CD14-positive monocyte (primary cell): ENCODE data around the gene HPSE2. TPM values are rescaled to one million over a fixed set of nuclear protein-coding genes. Genes with fewer than 3 reads are reported as not detected.

ENCODE experiments used
- DNase-seq, 3 donors: peaks; one replicate each; pipeline ENCODE4 v3.0.0-alpha.2; 2011 to 2022
- H2AFZ ChIP-seq: 2 replicates; pipeline ENCODE4 v1.6.0; 2012; ENCODE audit warnings: mild to moderate bottlenecking, low read depth, low read length, inconsistent platforms; ENCODE audit not compliant: insufficient read depth, poor library complexity, severe bottlenecking
- H3K27ac ChIP-seq, 2 donors: 1 replicate in 1 of 2; 2 replicates in 1 of 2; pipeline ENCODE4 v1.5.1; 2012 to 2013; ENCODE audit warnings: low read length in 2 of 2, control low read depth in 1 of 2, inconsistent platforms in 1 of 2, low read depth in 1 of 2, mild to moderate bottlenecking in 1 of 2
- H3K27me3 ChIP-seq, 2 donors: one replicate each; pipeline versions ENCODE4 v1.6.0 to v1.6.1; 2011 to 2013; ENCODE audit warnings: low read length in 2 of 2; ENCODE audit not compliant: control insufficient read depth in 2 of 2, insufficient read depth in 2 of 2
- H3K36me3 ChIP-seq, 2 donors: replicated peaks in 1 of 2; 1 replicate in 1 of 2; 2 replicates in 1 of 2; pipeline versions ENCODE4 v1.5.1 to v1.6.1; 2012 to 2013; ENCODE audit warnings: low read length in 2 of 2, control low read depth in 1 of 2, inconsistent platforms in 1 of 2, mild to moderate bottlenecking in 1 of 2; ENCODE audit not compliant: insufficient read depth in 2 of 2, control insufficient read depth in 1 of 2
- H3K4me1 ChIP-seq, 2 donors: 1 replicate in 1 of 2; 2 replicates in 1 of 2; pipeline versions ENCODE4 v1.5.1 to v1.6.1; 2012 to 2013; ENCODE audit warnings: low read length in 2 of 2, control low read depth in 1 of 2, inconsistent platforms in 1 of 2, mild to moderate bottlenecking in 1 of 2, moderate library complexity in 1 of 2; ENCODE audit not compliant: insufficient read depth in 2 of 2, control insufficient read depth in 1 of 2
- H3K4me2 ChIP-seq: replicated peaks from 2 replicates; pipeline ENCODE3; 2012; ENCODE audit warnings: low read length, moderate library complexity, mild to moderate bottlenecking; ENCODE audit not compliant: poor library complexity, severe bottlenecking; ENCODE audit errors: extremely low read depth
- H3K4me3 ChIP-seq, 3 experiments: fragments of 200-600 bp in 1 of 3; sonication (generic) in 1 of 3; replicated peaks in 1 of 3; 1 replicate in 2 of 3; 2 replicates in 1 of 3; pipeline ENCODE4 v1.5.1; 2011 to 2013; ENCODE audit warnings: low read length in 3 of 3, mild to moderate bottlenecking in 3 of 3, control low read depth in 2 of 3, low read depth in 2 of 3, inconsistent platforms in 1 of 3, moderate library complexity in 1 of 3
- H3K79me2 ChIP-seq: 2 replicates; pipeline ENCODE4 v1.6.0; 2012; ENCODE audit warnings: mild to moderate bottlenecking, control low read depth, inconsistent platforms, low read length, moderate library complexity; ENCODE audit not compliant: insufficient read depth
- H3K9ac ChIP-seq: 2 replicates; pipeline ENCODE4 v1.6.0; 2017; ENCODE audit warnings: low read length, mild to moderate bottlenecking; ENCODE audit not compliant: insufficient read depth, poor library complexity, severe bottlenecking
- H3K9me3 ChIP-seq, 2 donors: replicated peaks in 1 of 2; 1 replicate in 1 of 2; 2 replicates in 1 of 2; pipeline versions ENCODE4 v1.5.1 to v1.6.1; 2012 to 2013; ENCODE audit warnings: low read length in 2 of 2, control low read depth in 1 of 2; ENCODE audit not compliant: control insufficient read depth in 1 of 2, insufficient read depth in 1 of 2
- H4K20me1 ChIP-seq: 2 replicates; pipeline ENCODE4 v1.6.0; 2012; ENCODE audit warnings: mild to moderate bottlenecking, low read length, control low read depth, moderate library complexity; ENCODE audit not compliant: insufficient read depth
- H3K27ac Mint-ChIP-seq, 7 donors: one replicate each; pipeline ENCODE4 v1.8.0; 2020; ENCODE audit warnings: mild to moderate bottlenecking in 7 of 7, mixed read lengths in 7 of 7, moderate library complexity in 6 of 7, inconsistent platforms in 2 of 7
- H3K27me3 Mint-ChIP-seq, 3 donors: one replicate each; pipeline ENCODE4 v1.8.0; 2021 to 2022; ENCODE audit warnings: low read depth in 3 of 3, mild to moderate bottlenecking in 3 of 3, mixed read lengths in 3 of 3, moderate library complexity in 3 of 3, inconsistent platforms in 1 of 3
- H3K36me3 Mint-ChIP-seq, 2 donors: one replicate each; pipeline ENCODE4 v1.8.0; 2020; ENCODE audit warnings: mixed read lengths in 2 of 2, inconsistent platforms in 1 of 2, mild to moderate bottlenecking in 1 of 2
- H3K4me1 Mint-ChIP-seq: one replicate; pipeline ENCODE4 v1.8.0; 2020; ENCODE audit warnings: mild to moderate bottlenecking, mixed read lengths
- H3K4me3 Mint-ChIP-seq, 2 donors: one replicate each; pipeline ENCODE4 v1.8.0; 2020; ENCODE audit warnings: mild to moderate bottlenecking in 2 of 2, mixed read lengths in 2 of 2, moderate library complexity in 1 of 2
- H3K9me3 Mint-ChIP-seq, 7 donors: one replicate each; pipeline ENCODE4 v1.8.0; 2020 to 2022; ENCODE audit warnings: mixed read lengths in 7 of 7, mild to moderate bottlenecking in 6 of 7, moderate library complexity in 6 of 7, inconsistent platforms in 2 of 7
- CTCF ChIP-seq: fragments of 200-600 bp; IDR thresholded peaks from one replicate; pipeline ENCODE4 v1.8.0; 2022; ENCODE audit warnings: antibody characterized with exemption, mild to moderate bottlenecking
- WGBS: methylation state at CpG from one replicate; pipeline ENCODE4 v1.1.5; 2013; ENCODE audit warnings: missing lambda C conversion rate; ENCODE audit not compliant: insufficient coverage; 5-methylcytosine and 5-hydroxymethylcytosine counted together
- intact Hi-C, 2 donors: fragments of 100-400 bp; cut with micrococcal nuclease; formaldehyde crosslinking; loops; one replicate each; pipeline versions ENCODE4 v1.15.0 to v1.15.1; 2023
- polyA plus RNA-seq, 3 donors: library from polyadenylated mRNA; depleted of rRNA in 1 of 3; unstranded in 2 of 3; stranded (reverse) in 1 of 3; fragments of 300-500 nt in 2 of 3; fragments of >200 nt in 1 of 3; fragmentation: Illumina TruSeq in 2 of 3; gene quantifications; 1 replicate in 2 of 3; 2 replicates in 1 of 3; pipeline ENCODE4 v1.2.3, GENCODE V29; 2012 to 2021

Gene HPSE2
- polyA plus RNA-seq, 3 donors, result not detected

GRCh38 chr10:99170116-99170675 lies 65.5 kb downstream of the HPSE2 start:
- H3K27ac ChIP-seq, result no peak overlapping the region
- H3K4me1 Mint-ChIP-seq, result no peaks in the 10 kb centered on the region
- no peaks in the 10 kb centered on the region for H3K9me3 ChIP-seq
- H3K9ac ChIP-seq, result no peak overlapping the region
- H3K27me3 Mint-ChIP-seq, result peaks cover 0 to 3% (median 2%) of the 10 kb centered on the region in 3 donors
- no peaks in the 10 kb centered on the region for H4K20me1 ChIP-seq
- no peak overlapping the region for H3K27ac Mint-ChIP-seq
- no peak overlapping the region for H3K4me3 Mint-ChIP-seq
- no peaks in the 10 kb centered on the region for H3K4me1 ChIP-seq
- H3K4me2 ChIP-seq, result no peak overlapping the region
- intact Hi-C loops, result no loop called here
- H3K79me2 ChIP-seq, result no peaks in the 10 kb centered on the region
- H3K36me3 ChIP-seq, result no peaks in the 10 kb centered on the region
- H3K27me3 ChIP-seq, result no peaks in the 10 kb centered on the region
- no peak for DNase-seq
- no peak overlapping the region for H3K4me3 ChIP-seq
- H2AFZ ChIP-seq, result no peak overlapping the region
- peaks cover 0 to 3% (median 0%) of the 10 kb centered on the region in 7 donors for H3K9me3 Mint-ChIP-seq
- no peak for TF ChIP-seq CTCF
- WGBS, result no CpG with 5 or more reads among the region's 2 CpGs
- no peaks in the 10 kb centered on the region for H3K36me3 Mint-ChIP-seq

- Mint-ChIP-seq H3K4me1 (no peaks in the 10 kb centered on the region), H3K27me3 (peaks cover 1 to 3% (median 2%) of the 10 kb centered on the region in 3 donors), H3K27ac (no peak overlapping the region), H3K4me3 (no peak overlapping the region), H3K36me3 (no peaks in the 10 kb centered on the region), H3K9me3 (peaks cover 0 to 4% (median 0%) of the 10 kb centered on the region in 7 donors)
- Histone ChIP-seq H3K4me2 (no peak overlapping the region), H3K9ac (no peak overlapping the region), H3K4me1 (no peaks in the 10 kb centered on the region), H3K9me3 (no peaks in the 10 kb centered on the region), H3K4me3 (no peak overlapping the region), H3K79me2 (no peaks in the 10 kb centered on the region), H2AFZ (no peak overlapping the region), H4K20me1 (no peaks in the 10 kb centered on the region), H3K27me3 (no peaks in the 10 kb centered on the region), H3K36me3 (no peaks in the 10 kb centered on the region), H3K27ac (no peak overlapping the region)
- intact Hi-C loops, result no loop called here
- WGBS, result 100% methylated on average over 1 of the region's 4 CpGs
- no peak for DNase-seq
- TF ChIP-seq CTCF, result no peak
Measured at GRCh38 chr10:99161165-99161564, 74.5 kb downstream of the HPSE2 start.
